ENCODE measurements around the gene PTAFR.
A peak's percentile ranks its signal among the peaks of the same experiment; 100 is the strongest.

The PTAFR gene

DNA sequence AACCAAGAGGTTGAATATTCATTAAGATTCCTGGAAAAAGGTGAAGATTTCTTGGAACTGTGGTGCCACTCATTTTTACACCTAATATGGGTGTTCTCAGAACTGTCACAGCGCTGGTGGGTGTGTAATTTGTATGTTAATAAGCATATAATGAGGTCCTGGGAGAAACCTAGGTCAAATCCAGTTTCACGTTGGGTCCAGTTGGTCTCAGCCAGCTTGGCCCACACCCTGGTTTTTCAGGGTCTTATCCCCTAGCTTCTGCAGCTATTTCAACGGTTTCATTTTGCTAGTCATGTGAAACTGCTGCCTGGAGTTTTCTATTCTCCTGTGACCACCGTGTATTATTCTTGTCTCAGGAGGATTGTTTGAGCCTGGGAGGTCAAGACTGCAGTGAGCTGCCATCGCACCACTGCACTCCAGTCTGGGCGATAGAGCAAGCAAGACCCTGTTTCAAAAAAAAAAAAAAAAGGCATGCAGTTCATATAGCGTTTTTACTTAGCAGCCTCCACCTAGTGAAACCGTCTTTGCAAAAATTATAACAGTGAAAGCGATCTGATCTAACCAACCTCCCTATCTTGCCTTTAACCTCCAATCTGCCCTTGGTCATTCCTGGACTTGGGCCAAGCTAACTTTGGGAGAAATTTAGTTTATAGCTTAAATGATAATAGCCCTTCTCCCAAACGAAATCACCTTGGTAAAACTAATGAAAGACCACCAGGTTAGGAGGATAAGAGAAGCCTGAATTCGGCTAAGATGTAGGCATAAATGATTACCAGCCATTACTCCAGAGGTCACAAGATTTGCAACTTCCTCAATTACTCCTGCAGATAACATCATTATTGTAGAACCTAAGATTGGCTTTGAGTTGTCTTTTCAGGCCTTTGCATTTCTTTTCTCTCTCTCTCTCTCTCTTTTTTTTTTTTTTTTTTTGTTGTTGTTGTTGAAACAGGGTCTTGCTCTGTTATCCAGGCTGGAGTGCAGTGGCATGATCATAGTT, 44.0 kb downstream of the PTAFR start:
- no peak overlapping the region for H3K4me3 ChIP-seq (ENCODE audit: low read depth, low read length)
- no peak for TF ChIP-seq CTCF (IDR thresholded peaks at IDR 0.05; ENCODE audit: low read depth, low read length, missing control alignments)
- in situ Hi-C loops (cut with HindIII; ENCODE audit: low sequenced_read_pairs) = no loop called here
- no peak for DNase-seq (ENCODE audit: low read depth)

DNA sequence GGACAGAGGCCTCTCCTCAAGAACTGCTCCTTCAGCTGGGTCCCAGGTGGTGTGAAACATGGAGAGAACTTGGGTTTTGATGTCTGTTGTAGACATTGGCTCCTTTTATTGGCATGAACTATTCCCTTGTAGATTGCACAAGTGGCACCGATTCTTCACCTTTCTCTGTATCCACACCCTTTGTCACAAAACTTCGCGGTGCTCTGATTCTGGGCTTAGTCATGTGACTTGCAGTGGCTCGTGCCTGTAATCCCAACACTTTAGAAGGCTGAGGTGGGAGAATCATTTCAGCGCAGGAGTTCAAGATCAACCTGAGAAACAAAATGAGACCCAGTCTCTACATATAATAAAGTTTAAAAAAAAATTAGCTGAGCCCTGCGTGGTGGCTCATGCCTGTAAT, 45.6 kb downstream of the PTAFR start:
- H3K4me3 ChIP-seq (ENCODE audit: low read depth, low read length) = no peak overlapping the region
- in situ Hi-C loops (cut with HindIII; ENCODE audit: low sequenced_read_pairs) = no loop called here
- TF ChIP-seq CTCF (IDR thresholded peaks at IDR 0.05; ENCODE audit: low read depth, low read length, missing control alignments) = no peak
- DNase-seq (ENCODE audit: low read depth) = no peak

GRCh38 chr1:28129150-28129549, 47.3 kb downstream of the PTAFR start:
- TF ChIP-seq CTCF (IDR thresholded peaks at IDR 0.05; ENCODE audit: low read depth, low read length, missing control alignments) = no peak
- in situ Hi-C loops (cut with HindIII; ENCODE audit: low sequenced_read_pairs) = no loop called here
- DNase-seq (ENCODE audit: low read depth) = peak; percentile 29
- H3K4me3 ChIP-seq (ENCODE audit: low read depth, low read length) = no peak overlapping the region

GRCh38 chr1:28127617-28128257, 48.8 kb downstream of the PTAFR start:
- no peak for TF ChIP-seq CTCF (IDR thresholded peaks at IDR 0.05; ENCODE audit: low read depth, low read length, missing control alignments)
- H3K4me3 ChIP-seq (ENCODE audit: low read depth, low read length) = no peak overlapping the region
- DNase-seq (ENCODE audit: low read depth) = no peak
- in situ Hi-C loops (cut with HindIII; ENCODE audit: low sequenced_read_pairs) = no loop called here

- DNase-seq (ENCODE audit: low read depth) = no peak
- in situ Hi-C loops (cut with HindIII; ENCODE audit: low sequenced_read_pairs) = no loop called here
- H3K4me3 ChIP-seq (ENCODE audit: low read depth, low read length) = no peak overlapping the region
- no peak for TF ChIP-seq CTCF (IDR thresholded peaks at IDR 0.05; ENCODE audit: low read depth, low read length, missing control alignments)
These were observed 49.6 kb downstream of the PTAFR start for GRCh38 chr1:28126783-28127490.

- TF ChIP-seq CTCF (IDR thresholded peaks at IDR 0.05; ENCODE audit: low read depth, low read length, missing control alignments) = no peak
- no peak for DNase-seq (ENCODE audit: low read depth)
- in situ Hi-C loops (cut with HindIII; ENCODE audit: low sequenced_read_pairs) = no loop called here
- H3K4me3 ChIP-seq (ENCODE audit: low read depth, low read length) = no peak overlapping the region
These were observed 50.3 kb downstream of the PTAFR start for GRCh38 chr1:28126212-28126611.
